Mesothelial cell of epicardium (in vitro differentiated cells): ENCODE data around the gene SETD6. TPM values are rescaled to one million over a fixed set of nuclear protein-coding genes. Genes with fewer than 3 reads are reported as not detected.
"Not testable (repeated sequence)": the region's sequence is repeated elsewhere in the genome, so short reads cannot be mapped to it uniquely, and the experiment has no call there.

Experiments used
- DNase-seq, 2 experiments: peaks; one replicate each; pipeline ENCODE4 v3.0.0; 2021; ENCODE audit warnings: low spot score in 2 of 2; ENCODE audit not compliant: unreplicated experiment in 2 of 2
- H3K27ac Mint-ChIP-seq: 2 replicates; pipeline ENCODE4 v1.8.0; 2021; ENCODE audit warnings: mixed read lengths
- H3K27me3 Mint-ChIP-seq: 2 replicates; pipeline ENCODE4 v1.8.0; 2021; ENCODE audit warnings: low read depth, mixed read lengths
- H3K36me3 Mint-ChIP-seq: 2 replicates; pipeline ENCODE4 v1.8.0; 2021; ENCODE audit warnings: mixed read lengths
- H3K4me1 Mint-ChIP-seq: 2 replicates; pipeline ENCODE4 v1.8.0; 2021; ENCODE audit warnings: mixed read lengths
- H3K4me3 Mint-ChIP-seq: 2 replicates; pipeline ENCODE4 v1.8.0; 2021; ENCODE audit warnings: mild to moderate bottlenecking, moderate library complexity, mixed read lengths
- H3K9me3 Mint-ChIP-seq: 2 replicates; pipeline ENCODE4 v1.8.0; 2021; ENCODE audit warnings: mixed read lengths
- total RNA-seq: library from RNA; stranded (reverse); gene quantifications from 3 replicates; pipeline ENCODE4 v1.2.1, GENCODE V29; 2021
- TF ChIP-seq, protein P1 (sequence below): fragments of 200-600 bp; sonication (generic); IDR thresholded peaks from one replicate; pipeline ENCODE4 v1.5.0; 2021; ENCODE audit warnings: antibody characterized with exemption; ENCODE audit not compliant: unreplicated experiment

SETD6 gene
- total RNA-seq, 1 donor from 2014 or later, result 28.9 TPM

DNA sequence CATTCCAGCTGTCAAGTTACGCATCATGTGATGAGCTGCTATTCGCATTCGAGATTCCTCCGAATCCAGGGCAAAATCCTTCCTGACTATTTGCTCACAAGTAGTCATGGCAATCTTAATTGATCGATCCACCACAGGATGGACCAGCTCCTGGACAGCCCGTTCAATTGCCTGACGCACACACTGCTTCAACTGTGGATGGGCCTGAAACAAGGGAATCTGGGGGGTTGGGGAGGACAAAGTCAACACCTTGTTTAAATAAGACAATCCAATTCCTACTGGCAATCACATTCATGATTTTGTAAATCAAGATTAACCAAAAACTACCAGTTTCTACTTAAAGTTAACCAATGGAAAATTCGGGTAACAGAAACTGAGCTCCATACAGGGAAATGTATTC is 28.4 kb downstream of the SETD6 start:
- no peak overlapping the region for H3K4me3 Mint-ChIP-seq
- peaks cover 45% of the 10 kb centered on the region for H3K36me3 Mint-ChIP-seq
- no peaks in the 10 kb centered on the region for H3K27me3 Mint-ChIP-seq
- no peaks in the 10 kb centered on the region for H3K4me1 Mint-ChIP-seq
- TF ChIP-seq, protein P1, sequence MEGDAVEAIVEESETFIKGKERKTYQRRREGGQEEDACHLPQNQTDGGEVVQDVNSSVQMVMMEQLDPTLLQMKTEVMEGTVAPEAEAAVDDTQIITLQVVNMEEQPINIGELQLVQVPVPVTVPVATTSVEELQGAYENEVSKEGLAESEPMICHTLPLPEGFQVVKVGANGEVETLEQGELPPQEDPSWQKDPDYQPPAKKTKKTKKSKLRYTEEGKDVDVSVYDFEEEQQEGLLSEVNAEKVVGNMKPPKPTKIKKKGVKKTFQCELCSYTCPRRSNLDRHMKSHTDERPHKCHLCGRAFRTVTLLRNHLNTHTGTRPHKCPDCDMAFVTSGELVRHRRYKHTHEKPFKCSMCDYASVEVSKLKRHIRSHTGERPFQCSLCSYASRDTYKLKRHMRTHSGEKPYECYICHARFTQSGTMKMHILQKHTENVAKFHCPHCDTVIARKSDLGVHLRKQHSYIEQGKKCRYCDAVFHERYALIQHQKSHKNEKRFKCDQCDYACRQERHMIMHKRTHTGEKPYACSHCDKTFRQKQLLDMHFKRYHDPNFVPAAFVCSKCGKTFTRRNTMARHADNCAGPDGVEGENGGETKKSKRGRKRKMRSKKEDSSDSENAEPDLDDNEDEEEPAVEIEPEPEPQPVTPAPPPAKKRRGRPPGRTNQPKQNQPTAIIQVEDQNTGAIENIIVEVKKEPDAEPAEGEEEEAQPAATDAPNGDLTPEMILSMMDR, result no peak
- H3K27ac Mint-ChIP-seq, result no peak overlapping the region
- DNase-seq, result no peak
- H3K9me3 Mint-ChIP-seq, result no peaks in the 10 kb centered on the region

DNA sequence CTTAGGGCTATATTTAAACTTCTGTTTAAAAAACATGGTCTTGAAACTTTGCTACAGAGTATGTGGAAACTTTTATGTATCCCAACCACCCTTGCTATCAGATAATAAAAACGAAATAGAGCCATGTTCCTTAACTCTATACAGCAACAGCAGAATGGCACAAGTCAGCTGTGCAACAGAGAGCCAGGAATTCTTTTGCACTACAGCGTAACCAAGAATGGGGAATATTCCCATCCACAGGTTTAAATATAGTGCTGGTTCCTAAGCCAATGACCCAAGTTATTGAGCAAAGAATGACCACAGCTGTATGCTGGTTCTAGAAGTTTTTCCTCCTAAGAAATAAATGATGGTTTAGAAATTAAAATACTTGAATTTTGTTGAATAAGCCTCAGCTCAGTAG is 33.1 kb downstream of the SETD6 start:
- Mint-ChIP-seq H3K27me3 (no peaks in the 10 kb centered on the region), H3K4me1 (no peaks in the 10 kb centered on the region), H3K9me3 (no peaks in the 10 kb centered on the region), H3K27ac (no peak overlapping the region), H3K36me3 (peaks cover 27% of the 10 kb centered on the region), H3K4me3 (no peak overlapping the region)
- no peak for DNase-seq
- TF ChIP-seq, protein P1, result no peak

DNA sequence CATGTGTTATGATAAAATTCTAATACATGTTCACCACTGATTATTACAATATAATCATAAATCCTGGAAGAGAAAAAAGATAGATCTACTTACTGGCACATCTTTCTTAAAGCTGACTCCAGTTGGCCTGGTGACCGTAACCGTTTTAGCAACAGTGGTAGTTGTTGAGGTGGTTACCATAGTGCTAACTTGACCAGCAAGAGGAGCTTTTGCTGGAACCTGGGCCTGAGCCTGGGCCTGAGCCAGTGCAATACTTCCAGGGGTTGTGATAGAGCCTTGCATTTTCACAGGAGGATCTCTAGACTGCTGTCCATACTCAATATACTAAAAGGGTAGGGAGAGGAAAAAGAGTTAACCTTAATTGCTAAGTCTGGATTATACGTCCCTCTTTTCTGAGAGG is 36.2 kb downstream of the SETD6 start:
- TF ChIP-seq, protein P1, result no peak
- Mint-ChIP-seq H3K4me3 (no peak overlapping the region), H3K36me3 (peaks cover 34% of the 10 kb centered on the region), H3K9me3 (no peaks in the 10 kb centered on the region), H3K4me1 (no peaks in the 10 kb centered on the region), H3K27ac (no peak overlapping the region), H3K27me3 (no peaks in the 10 kb centered on the region)
- no peak for DNase-seq

DNA sequence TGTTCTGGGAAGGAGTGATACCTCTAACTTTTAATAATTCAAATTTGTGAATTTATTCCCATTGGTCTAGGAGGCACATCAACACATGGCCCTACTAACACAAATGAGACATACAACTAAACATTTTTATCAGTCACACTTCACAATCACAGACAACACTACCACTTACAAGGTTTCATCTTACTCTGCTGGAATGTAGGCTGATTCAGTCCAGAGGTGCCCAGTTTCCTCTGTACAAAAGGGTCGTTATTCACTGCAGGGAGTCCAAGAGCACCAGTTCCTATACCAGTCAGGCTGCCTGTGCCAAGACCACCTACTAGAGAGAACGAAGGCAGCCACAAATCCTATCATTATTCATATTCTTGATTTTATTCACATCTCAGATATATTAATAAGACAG is 41.4 kb downstream of the SETD6 start:
- Mint-ChIP-seq H3K36me3 (peaks cover 35% of the 10 kb centered on the region), H3K4me3 (no peak overlapping the region), H3K27ac (peak overlapping the region; percentile 77), H3K4me1 (no peaks in the 10 kb centered on the region), H3K27me3 (no peaks in the 10 kb centered on the region), H3K9me3 (no peaks in the 10 kb centered on the region)
- no peak for DNase-seq
- TF ChIP-seq, protein P1, result no peak

DNA sequence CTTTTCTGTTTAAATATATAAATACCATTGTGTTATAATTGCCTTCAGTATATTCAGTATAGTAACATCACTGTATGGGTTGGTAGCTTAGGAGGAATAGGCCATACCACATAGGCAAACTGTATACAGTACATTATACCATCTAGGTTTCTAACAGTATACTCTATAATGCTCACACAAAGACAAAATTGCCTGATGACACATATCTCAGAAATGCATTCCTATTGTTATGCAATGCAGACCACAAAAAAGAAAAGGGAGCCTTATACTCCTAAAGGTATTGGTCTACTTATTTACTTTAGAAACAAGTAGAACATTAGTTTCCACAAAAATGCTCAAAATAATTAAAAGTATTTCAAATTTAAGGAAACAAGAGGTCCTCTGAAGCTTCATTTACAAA is 47.9 kb downstream of the SETD6 start:
- peaks cover 39% of the 10 kb centered on the region for H3K36me3 Mint-ChIP-seq
- no peak overlapping the region for H3K4me3 Mint-ChIP-seq
- TF ChIP-seq, protein P1, result no peak
- no peaks in the 10 kb centered on the region for H3K4me1 Mint-ChIP-seq
- no peak overlapping the region for H3K27ac Mint-ChIP-seq
- peaks cover 2% of the 10 kb centered on the region for H3K9me3 Mint-ChIP-seq
- DNase-seq, result no peak
- H3K27me3 Mint-ChIP-seq, result no peaks in the 10 kb centered on the region

DNA sequence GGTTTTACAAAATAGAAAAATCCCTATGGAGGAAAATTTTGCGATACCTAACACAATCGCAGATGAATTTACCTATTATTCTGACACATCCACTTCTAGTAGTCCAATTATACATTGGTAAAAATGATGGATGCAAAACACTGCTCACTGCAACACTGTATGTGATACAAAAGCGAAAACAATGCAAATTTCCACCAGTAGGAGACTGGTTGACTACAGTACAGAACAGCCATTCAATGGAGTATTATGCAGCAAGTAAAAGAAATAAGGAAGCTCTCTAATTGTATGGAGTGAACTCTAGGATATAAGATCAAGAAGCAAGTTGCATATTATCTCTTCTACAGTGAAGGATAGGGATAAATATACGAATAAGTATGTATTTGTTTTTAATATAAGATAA is 48.5 kb downstream of the SETD6 start:
- Mint-ChIP-seq H3K4me3 (no peak overlapping the region), H3K27me3 (no peaks in the 10 kb centered on the region), H3K9me3 (peaks cover 2% of the 10 kb centered on the region), H3K4me1 (no peaks in the 10 kb centered on the region), H3K36me3 (peaks cover 39% of the 10 kb centered on the region), H3K27ac (no peak overlapping the region)
- TF ChIP-seq, protein P1, result no peak
- DNase-seq, result no peak

DNA sequence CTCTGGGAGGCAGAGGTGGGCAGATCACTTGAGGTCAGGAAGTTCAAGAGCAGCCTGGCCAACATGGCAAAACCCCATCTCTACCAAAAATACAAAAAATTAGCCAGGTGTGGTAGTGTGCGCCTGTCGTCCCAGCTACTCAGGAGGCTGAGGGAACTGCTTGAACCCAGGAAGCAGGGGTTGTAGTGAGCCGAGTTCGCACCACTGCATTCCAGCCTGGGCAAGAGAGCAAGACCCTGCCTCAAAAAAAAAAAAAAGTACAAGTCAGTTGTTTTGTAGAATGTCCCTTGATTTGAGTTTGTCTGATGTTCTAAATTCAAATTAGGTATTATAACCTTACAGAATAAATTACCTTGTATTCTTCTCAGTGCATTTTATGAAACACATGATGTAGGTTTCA is 50.4 kb downstream of the SETD6 start:
- DNase-seq, result not testable (repeated sequence)

More for the DNA sequence above, 50.4 kb downstream of the SETD6 start:
- H3K9me3 Mint-ChIP-seq, H3K27me3 Mint-ChIP-seq, H3K27ac Mint-ChIP-seq, H3K4me3 Mint-ChIP-seq, H3K4me1 Mint-ChIP-seq: not testable (repeated sequence)
- H3K36me3 Mint-ChIP-seq, result peaks cover 50% of the 10 kb centered on the region
